IMR-90 (cell line): ENCODE results near the gene ATMIN. TPM values are rescaled to one million over a fixed set of nuclear protein-coding genes. Genes with fewer than 3 reads are reported as not detected.

Experiments used
- ATAC-seq: fragments of 200-7000 bp; cut with Tn5 transposase; 2 replicates; pipeline ENCODE4 v1.9.1; 2020; ENCODE audit warnings: low read depth, mild to moderate bottlenecking, moderate library complexity
- BruUV-seq: library from RNA; stranded (reverse); fragments of 400-500 nt; replicated peaks from 2 replicates; lab custom pipeline; 2021; lab: Mats Ljungman, UMichigan
- CTCF ChIA-PET: fragments of 300-600 bp; formaldehyde crosslinking; extraction: SDS; loops from one replicate; lab custom pipeline; 2021; ENCODE audit warnings: antibody characterized with exemption; lab: Yijun Ruan, JAX
- POLR2A ChIA-PET: fragments of 300-600 bp; sonication (Branson Sonifier 250); formaldehyde crosslinking; loops from one replicate; lab custom pipeline; 2022; ENCODE audit warnings: antibody characterized with exemption; ENCODE audit not compliant: unreplicated experiment; lab: Charles Lee
- DNase-seq: peaks from one replicate; pipeline ENCODE4 v3.0.0; 2013
- H2AFZ ChIP-seq: replicated peaks from 2 replicates; pipeline ENCODE3; 2013; ENCODE audit warnings: low read length, mild to moderate bottlenecking; ENCODE audit not compliant: poor library complexity
- H2AK5ac ChIP-seq: 2 replicates; pipeline ENCODE4 v1.6.1; 2013; ENCODE audit warnings: low read depth, low read length, inconsistent platforms
- H2AK9ac ChIP-seq: replicated peaks from 2 replicates; pipeline ENCODE3; 2013; ENCODE audit warnings: mild to moderate bottlenecking, low read depth, low read length, moderate library complexity; ENCODE audit not compliant: poor library complexity
- H2BK120ac ChIP-seq: 2 replicates; pipeline ENCODE4 v1.6.1; 2013; ENCODE audit warnings: low read depth, low read length, inconsistent platforms
- H2BK15ac ChIP-seq: 3 replicates; pipeline ENCODE4 v1.6.1; 2013; ENCODE audit warnings: low read depth, low read length, inconsistent platforms
- H2BK20ac ChIP-seq: 2 replicates; pipeline ENCODE4 v1.6.1; 2013; ENCODE audit warnings: low read depth, mild to moderate bottlenecking, inconsistent platforms, low read length, moderate library complexity
- H2BK5ac ChIP-seq: 2 replicates; pipeline ENCODE4 v1.6.1; 2013; ENCODE audit warnings: mild to moderate bottlenecking, low read depth, low read length, inconsistent platforms; ENCODE audit not compliant: poor library complexity, severe bottlenecking
- H3K14ac ChIP-seq: replicated peaks from 2 replicates; pipeline ENCODE4 v1.6.1; 2013; ENCODE audit warnings: low read depth, low read length, inconsistent platforms
- H3K18ac ChIP-seq: 2 replicates; pipeline ENCODE4 v1.6.1; 2013; ENCODE audit warnings: low read depth, low read length, control low read depth
- H3K23ac ChIP-seq: 2 replicates; pipeline ENCODE4 v1.6.1; 2013; ENCODE audit warnings: low read depth, low read length, inconsistent platforms
- H3K27ac ChIP-seq: 2 replicates; pipeline ENCODE4 v1.5.1; 2013; ENCODE audit warnings: mild to moderate bottlenecking, control low read depth, low read length; ENCODE audit not compliant: insufficient read depth
- H3K27me3 ChIP-seq: 2 replicates; pipeline ENCODE4 v1.6.1; 2013; ENCODE audit warnings: low read length; ENCODE audit not compliant: control insufficient read depth, insufficient read depth
- H3K36me3 ChIP-seq: 2 replicates; pipeline ENCODE4 v1.6.1; 2013; ENCODE audit warnings: low read length, mixed read lengths; ENCODE audit not compliant: control insufficient read depth, insufficient read depth
- H3K4ac ChIP-seq: 2 replicates; pipeline ENCODE4 v1.6.1; 2013; ENCODE audit warnings: low read depth, low read length, inconsistent platforms
- H3K4me1 ChIP-seq: 2 replicates; pipeline ENCODE4 v1.6.1; 2013; ENCODE audit warnings: low read length, mixed read lengths; ENCODE audit not compliant: control insufficient read depth, insufficient read depth
- H3K4me2 ChIP-seq: 2 replicates; pipeline ENCODE4 v1.6.1; 2013; ENCODE audit warnings: low read depth, mild to moderate bottlenecking, control low read depth, low read length, moderate library complexity
- H3K4me3 ChIP-seq: 2 replicates; pipeline ENCODE4 v1.5.1; 2013; ENCODE audit warnings: low read depth, mild to moderate bottlenecking, control low read depth, low read length, moderate library complexity; ENCODE audit not compliant: insufficient read depth
- H3K56ac ChIP-seq: 2 replicates; pipeline ENCODE4 v1.6.1; 2013; ENCODE audit warnings: low read length, inconsistent platforms; ENCODE audit not compliant: insufficient read depth; ENCODE audit errors: extremely low read depth
- H3K79me1 ChIP-seq, 2 experiments: 2 replicates each; pipeline ENCODE4 v1.6.1; 2013; ENCODE audit warnings: low read length in 2 of 2, inconsistent platforms in 1 of 2, low read depth in 1 of 2
- H3K9ac ChIP-seq: 2 replicates; pipeline ENCODE4 v1.6.1; 2013; ENCODE audit warnings: low read depth, low read length, control low read depth
- H3K9me1 ChIP-seq: 2 replicates; pipeline ENCODE4 v1.6.1; 2013; ENCODE audit warnings: low read length, inconsistent platforms; ENCODE audit not compliant: insufficient read depth
- H3K9me3 ChIP-seq: 2 replicates; pipeline ENCODE4 v1.6.1; 2013; ENCODE audit warnings: low read length; ENCODE audit not compliant: control insufficient read depth, insufficient read depth
- H4K20me1 ChIP-seq: 2 replicates; pipeline ENCODE4 v1.6.1; 2013; ENCODE audit warnings: low read length, inconsistent platforms; ENCODE audit not compliant: insufficient read depth
- H4K5ac ChIP-seq: 2 replicates; pipeline ENCODE4 v1.6.1; 2013; ENCODE audit warnings: mild to moderate bottlenecking, low read depth, low read length, control low read depth
- H4K8ac ChIP-seq, 2 experiments: 2 replicates each; pipeline ENCODE4 v1.6.1; 2013; ENCODE audit warnings: low read depth in 2 of 2, low read length in 2 of 2, control low read depth in 1 of 2, inconsistent platforms in 1 of 2
- H4K91ac ChIP-seq: 2 replicates; pipeline ENCODE4 v1.6.1; 2013; ENCODE audit warnings: low read depth, low read length, inconsistent platforms; ENCODE audit not compliant: insufficient read depth
- BHLHE40 ChIP-seq: fragments of 150-350 bp; IDR thresholded peaks from 2 replicates; pipeline ENCODE4 v1.6.1; 2016; ENCODE audit warnings: mild to moderate bottlenecking, low read depth, low read length
- MAFK ChIP-seq: IDR thresholded peaks from 2 replicates; pipeline ENCODE4 v1.6.1; 2012; ENCODE audit warnings: low read depth, low read length, improper control_type of control experiment
- RFX5 ChIP-seq: IDR thresholded peaks from 2 replicates; pipeline ENCODE4 v1.8.0; 2012; ENCODE audit warnings: low read depth, mild to moderate bottlenecking, low read length, moderate library complexity
- WGBS, 2 experiments: methylation state at CpG; one replicate each; pipeline versions ENCODE4 v1.1.5 to v1.1.7; 2013; ENCODE audit warnings: missing lambda C conversion rate in 2 of 2; ENCODE audit not compliant: insufficient read length in 1 of 2; ENCODE audit errors: extremely low coverage in 2 of 2; 5-methylcytosine and 5-hydroxymethylcytosine counted together
- dilution Hi-C: fragments of 300-500 bp; cut with HindIII; formaldehyde crosslinking; loops from one replicate; pipeline ENCODE4 v1.14.3; 2018; ENCODE audit warnings: low sequenced_read_pairs; ENCODE audit not compliant: unreplicated experiment
- in situ Hi-C: fragments of 300-500 bp; cut with MboI; formaldehyde crosslinking; loops from 3 replicates; pipeline ENCODE4 v1.14.3; 2019; ENCODE audit warnings: low sequenced_read_pairs, inconsistent platforms, mixed read lengths
- intact Hi-C: fragments of 100-400 bp; cut with micrococcal nuclease; formaldehyde crosslinking; loops from 2 replicates; pipeline ENCODE4 v1.10.0; 2022
- polyA plus RNA-seq, 3 experiments: library from polyadenylated mRNA; depleted of rRNA; stranded (reverse); fragments of >200 nt; gene quantifications; 2 replicates each; pipeline ENCODE4 v1.2.3, GENCODE V29; 2012; ENCODE audit warnings: low replicate concordance in 1 of 3
- total RNA-seq: library from RNA; depleted of rRNA; stranded (reverse); fragments of >200 nt; gene quantifications from 2 replicates; pipeline ENCODE4 v1.2.3, GENCODE V29; 2012
- TF ChIP-seq, protein P1 (sequence below): conservative IDR thresholded peaks from 2 replicates; pipeline ENCODE4 v1.5.1; 2012; ENCODE audit warnings: mild to moderate bottlenecking, low read depth, low read length, improper control_type of control experiment
- TF ChIP-seq, protein P2 (sequence below): fragments of 150-350 bp; IDR thresholded peaks from 2 replicates; pipeline ENCODE4 v1.6.1; 2016; ENCODE audit warnings: low read depth, mild to moderate bottlenecking, low read length, moderate library complexity, borderline replicate concordance
- TF ChIP-seq, protein P3 (sequence below): fragments of 150-350 bp; IDR thresholded peaks from 2 replicates; pipeline ENCODE4 v1.6.1; 2017; ENCODE audit warnings: mild to moderate bottlenecking, antibody characterized with exemption, low read length, low read depth

Gene ATMIN
- total and polyA plus RNA-seq, 2 of the 4 experiments (the other 2 are of a cell fraction), result 15.8 to 45.9 TPM

DNA sequence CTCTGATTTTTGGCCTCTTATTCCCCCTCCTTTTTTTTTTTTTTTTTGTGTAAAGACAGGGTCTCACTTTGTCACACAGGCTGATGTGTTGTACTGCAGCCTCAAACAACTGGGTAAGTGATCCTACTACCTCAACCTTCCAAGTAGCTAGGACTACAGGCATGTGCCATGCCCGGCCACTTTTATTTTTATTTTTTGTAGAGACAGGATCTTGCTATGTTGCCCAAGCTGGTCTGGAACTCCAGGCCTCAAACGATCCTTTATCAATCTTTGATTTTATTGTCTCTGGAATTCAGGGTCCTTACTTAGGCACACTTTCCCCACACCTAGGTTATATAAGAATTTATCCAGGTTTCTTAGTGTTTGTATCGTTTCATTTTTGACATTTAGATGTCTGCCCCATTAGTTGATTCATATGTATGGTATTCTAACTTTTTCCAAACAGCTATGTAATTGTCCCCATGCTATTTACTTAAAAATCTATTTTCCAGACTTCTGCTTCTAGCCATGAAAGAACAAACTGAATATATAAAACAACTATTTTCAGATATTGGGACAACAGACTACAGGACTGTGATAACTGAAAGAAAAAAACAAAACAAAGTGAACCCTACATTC, 42.9 kb upstream of the ATMIN start:
- no peak overlapping the region; the same call in 1 of the 2 replicates for H4K5ac ChIP-seq
- H2AK9ac ChIP-seq, result no peak overlapping the region
- peak overlapping the region; percentile 72; the same call in 1 of the 2 replicates for H3K18ac ChIP-seq
- peaks cover 28 to 47% of the 10 kb centered on the region in 2 experiments for H3K79me1 ChIP-seq
- peak overlapping the region; percentile 82; the same call in 1 of the 2 replicates for H3K23ac ChIP-seq
- peak overlapping the region; percentile 67 for H3K56ac ChIP-seq
- H2BK120ac ChIP-seq, result peak overlapping the region; percentile 66
- no CpG with 5 or more reads among the region's 3 CpGs for WGBS, 2 experiments
- H4K8ac ChIP-seq, result peak overlapping the region in 1 of 2 experiments; percentile 65; a peak in 2 of 4 replicates
- dilution Hi-C loops, result no loop called here
- H3K27ac ChIP-seq, result peak overlapping the region; percentile 86
- H3K14ac ChIP-seq, result peak overlapping the region; percentile 71; the same call in 1 of the 2 replicates
- peak overlapping the region; percentile 35; the same call in 1 of the 2 replicates for H3K4me3 ChIP-seq
- H2BK5ac ChIP-seq, result peak overlapping the region; percentile 93
- H3K9me1 ChIP-seq, result no peaks in the 10 kb centered on the region; the same call in 1 of the 2 replicates
- TF ChIP-seq RFX5 (no peak), BHLHE40 (no peak), MAFK (no peak)
- TF ChIP-seq, protein P1, sequence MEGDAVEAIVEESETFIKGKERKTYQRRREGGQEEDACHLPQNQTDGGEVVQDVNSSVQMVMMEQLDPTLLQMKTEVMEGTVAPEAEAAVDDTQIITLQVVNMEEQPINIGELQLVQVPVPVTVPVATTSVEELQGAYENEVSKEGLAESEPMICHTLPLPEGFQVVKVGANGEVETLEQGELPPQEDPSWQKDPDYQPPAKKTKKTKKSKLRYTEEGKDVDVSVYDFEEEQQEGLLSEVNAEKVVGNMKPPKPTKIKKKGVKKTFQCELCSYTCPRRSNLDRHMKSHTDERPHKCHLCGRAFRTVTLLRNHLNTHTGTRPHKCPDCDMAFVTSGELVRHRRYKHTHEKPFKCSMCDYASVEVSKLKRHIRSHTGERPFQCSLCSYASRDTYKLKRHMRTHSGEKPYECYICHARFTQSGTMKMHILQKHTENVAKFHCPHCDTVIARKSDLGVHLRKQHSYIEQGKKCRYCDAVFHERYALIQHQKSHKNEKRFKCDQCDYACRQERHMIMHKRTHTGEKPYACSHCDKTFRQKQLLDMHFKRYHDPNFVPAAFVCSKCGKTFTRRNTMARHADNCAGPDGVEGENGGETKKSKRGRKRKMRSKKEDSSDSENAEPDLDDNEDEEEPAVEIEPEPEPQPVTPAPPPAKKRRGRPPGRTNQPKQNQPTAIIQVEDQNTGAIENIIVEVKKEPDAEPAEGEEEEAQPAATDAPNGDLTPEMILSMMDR, result no peak
- TF ChIP-seq, protein P2, sequence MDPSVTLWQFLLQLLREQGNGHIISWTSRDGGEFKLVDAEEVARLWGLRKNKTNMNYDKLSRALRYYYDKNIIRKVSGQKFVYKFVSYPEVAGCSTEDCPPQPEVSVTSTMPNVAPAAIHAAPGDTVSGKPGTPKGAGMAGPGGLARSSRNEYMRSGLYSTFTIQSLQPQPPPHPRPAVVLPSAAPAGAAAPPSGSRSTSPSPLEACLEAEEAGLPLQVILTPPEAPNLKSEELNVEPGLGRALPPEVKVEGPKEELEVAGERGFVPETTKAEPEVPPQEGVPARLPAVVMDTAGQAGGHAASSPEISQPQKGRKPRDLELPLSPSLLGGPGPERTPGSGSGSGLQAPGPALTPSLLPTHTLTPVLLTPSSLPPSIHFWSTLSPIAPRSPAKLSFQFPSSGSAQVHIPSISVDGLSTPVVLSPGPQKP, result no peak
- TF ChIP-seq, protein P3, sequence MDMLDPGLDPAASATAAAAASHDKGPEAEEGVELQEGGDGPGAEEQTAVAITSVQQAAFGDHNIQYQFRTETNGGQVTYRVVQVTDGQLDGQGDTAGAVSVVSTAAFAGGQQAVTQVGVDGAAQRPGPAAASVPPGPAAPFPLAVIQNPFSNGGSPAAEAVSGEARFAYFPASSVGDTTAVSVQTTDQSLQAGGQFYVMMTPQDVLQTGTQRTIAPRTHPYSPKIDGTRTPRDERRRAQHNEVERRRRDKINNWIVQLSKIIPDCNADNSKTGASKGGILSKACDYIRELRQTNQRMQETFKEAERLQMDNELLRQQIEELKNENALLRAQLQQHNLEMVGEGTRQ, result no peak
- H2BK15ac ChIP-seq, result peak overlapping the region; percentile 34; the same call in 1 of the 3 replicates
- ChIA-PET POLR2A (no interaction called here), CTCF (no interaction called here)
- H3K27me3 ChIP-seq, result no peaks in the 10 kb centered on the region
- peak overlapping the region; percentile 94 for H3K4me2 ChIP-seq
- H3K9ac ChIP-seq, result peak overlapping the region; percentile 69
- no peak overlapping the region for H2AFZ ChIP-seq
- ATAC-seq, result peak; percentile 6; the same call in 1 of the 2 replicates
- no peaks in the 10 kb centered on the region; the same call in 1 of the 2 replicates for H3K36me3 ChIP-seq
- peak overlapping the region; percentile 70; the same call in 1 of the 2 replicates for H4K91ac ChIP-seq
- H3K4me1 ChIP-seq, result peaks cover 13% of the 10 kb centered on the region
- H2AK5ac ChIP-seq, result no peak overlapping the region
- intact Hi-C loops, result no loop called here
- H4K20me1 ChIP-seq, result no peaks in the 10 kb centered on the region; the same call in 1 of the 2 replicates
- peak overlapping the region; percentile 44 for H2BK20ac ChIP-seq
- no peak for DNase-seq
- no peaks in the 10 kb centered on the region for H3K9me3 ChIP-seq
- in situ Hi-C loops, result no loop called here
- peak overlapping the region; percentile 65 for H3K4ac ChIP-seq
- BruUV-seq, result no TSS peak
